DMS 273 treated with DMSO at 0.1 percent for 48 hours (cell line): ENCODE measurements around the gene SMYD3.

Source experiments
- DNase-seq: peaks from one replicate; lab custom pipeline; 2025; lab: John Stamatoyannopoulos, UW

SMYD3 gene

DNA sequence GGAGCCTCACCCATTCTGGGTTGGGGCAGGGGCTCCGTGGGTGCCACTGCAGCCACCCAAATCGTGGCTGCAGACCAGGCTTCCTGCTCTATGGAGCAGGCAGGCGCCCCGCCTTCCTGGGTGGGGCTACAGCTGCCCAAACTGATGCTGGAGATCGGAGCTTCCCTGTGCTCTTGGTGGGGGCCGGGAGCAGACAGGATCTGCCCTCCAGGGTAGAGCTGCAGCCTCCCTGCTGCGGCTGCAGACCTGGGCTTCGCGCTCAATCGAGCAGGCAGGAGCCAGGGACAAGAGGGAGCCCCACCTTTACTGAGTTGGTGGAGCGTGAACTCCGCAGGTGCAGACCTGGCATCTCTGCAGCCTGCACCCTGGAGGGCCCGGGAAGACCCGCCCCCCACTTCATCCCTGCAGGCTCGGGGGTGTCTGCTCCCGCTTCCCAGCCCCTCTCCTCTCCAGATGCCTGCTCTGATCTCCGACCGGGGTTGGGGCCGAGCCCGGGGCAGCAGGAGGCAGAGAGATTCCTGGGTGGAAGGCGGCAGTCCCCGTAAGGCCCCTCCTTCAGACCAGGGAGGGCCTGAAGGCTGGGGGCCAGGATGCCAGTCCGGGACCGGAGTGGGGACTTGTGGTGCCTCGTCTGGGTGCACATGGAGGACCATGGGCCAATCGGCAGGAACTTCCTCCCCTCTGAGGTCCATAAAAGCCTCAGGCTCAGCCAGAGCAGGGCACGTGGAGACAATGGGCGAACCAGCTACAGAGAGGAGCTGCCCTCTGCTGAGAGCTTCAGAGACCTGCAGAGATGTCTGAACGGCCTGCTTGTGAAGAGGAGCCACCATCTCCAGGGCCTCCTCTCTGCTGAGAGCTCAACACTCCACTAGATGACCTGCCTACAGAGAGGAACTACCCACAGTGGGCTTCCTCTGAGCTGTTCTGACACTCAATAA lies 359.3 kb downstream of the SMYD3 start:
- DNase-seq = no peak

DNA sequence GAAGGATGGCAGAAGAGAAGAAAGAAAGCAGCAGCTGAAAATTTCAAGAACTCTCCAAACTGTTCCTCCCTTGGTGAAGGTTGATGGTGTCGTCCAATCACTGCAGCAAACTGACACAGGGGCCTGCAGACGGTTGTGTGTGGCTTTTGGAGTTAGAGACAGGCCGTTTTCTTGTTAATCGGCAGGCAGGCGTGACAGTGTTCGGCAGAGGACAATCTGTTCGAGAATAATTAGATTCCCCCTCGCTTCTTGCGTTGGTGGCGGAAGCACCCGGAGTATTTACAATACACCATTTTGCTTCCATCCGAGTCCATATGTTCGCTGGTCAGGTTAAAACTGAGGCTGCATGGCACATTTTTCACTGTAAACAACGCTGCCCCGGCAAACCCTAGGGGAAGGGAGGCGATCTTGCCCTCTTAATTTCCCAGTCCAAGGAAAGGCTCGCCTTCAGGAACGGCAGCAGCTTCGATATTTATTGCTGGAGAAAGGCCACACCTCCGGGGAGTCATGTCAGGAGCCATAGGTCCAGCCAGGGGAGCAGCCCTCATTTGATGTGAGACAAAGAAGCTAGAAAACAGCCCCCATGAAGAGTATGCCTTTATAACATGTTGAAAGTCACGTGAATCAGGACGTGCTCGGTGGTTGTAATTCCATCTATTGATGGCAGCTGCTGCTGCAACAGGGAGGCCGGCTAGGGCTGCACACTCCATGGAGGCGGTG lies 360.1 kb downstream of the SMYD3 start:
- DNase-seq = no peak

DNA sequence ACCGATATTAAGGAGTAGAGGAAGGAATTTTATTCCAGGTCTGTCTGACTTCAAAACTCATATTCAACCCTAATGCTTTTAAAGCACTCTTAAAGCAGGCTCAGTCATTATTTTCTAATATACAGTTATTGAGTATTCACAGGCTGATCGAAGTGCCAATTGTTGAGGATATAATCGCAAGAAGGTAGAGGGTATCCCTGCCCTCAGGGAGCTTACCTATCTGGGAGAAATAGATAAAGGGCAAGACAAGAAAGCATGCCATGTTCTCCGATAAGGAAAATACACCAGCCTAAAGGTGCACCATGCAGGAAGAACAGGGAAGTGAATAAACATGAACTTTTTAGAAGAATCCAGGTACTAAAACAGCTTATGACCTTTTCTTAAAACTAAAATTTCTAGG lies 361.2 kb downstream of the SMYD3 start:
- no peak for DNase-seq

DNA sequence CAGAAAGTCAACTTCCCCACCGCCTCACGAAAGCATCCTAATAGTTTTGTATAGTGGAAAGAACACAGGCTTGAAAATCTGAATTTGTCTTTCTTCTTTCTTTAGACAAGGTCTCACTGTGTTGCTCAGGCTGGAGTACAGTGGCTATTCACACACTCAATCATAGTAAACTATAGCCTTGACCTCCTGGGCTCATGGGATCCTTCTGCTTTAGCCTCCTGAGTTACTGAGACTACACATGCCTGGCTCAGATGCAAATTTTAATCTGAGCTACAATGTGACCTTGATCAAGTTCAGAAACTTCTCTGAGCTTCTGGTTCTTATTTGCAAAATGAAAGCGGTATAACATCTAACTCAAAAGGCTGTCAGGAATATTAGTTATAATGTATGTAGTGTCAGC lies 362.1 kb downstream of the SMYD3 start:
- no peak for DNase-seq

DNA sequence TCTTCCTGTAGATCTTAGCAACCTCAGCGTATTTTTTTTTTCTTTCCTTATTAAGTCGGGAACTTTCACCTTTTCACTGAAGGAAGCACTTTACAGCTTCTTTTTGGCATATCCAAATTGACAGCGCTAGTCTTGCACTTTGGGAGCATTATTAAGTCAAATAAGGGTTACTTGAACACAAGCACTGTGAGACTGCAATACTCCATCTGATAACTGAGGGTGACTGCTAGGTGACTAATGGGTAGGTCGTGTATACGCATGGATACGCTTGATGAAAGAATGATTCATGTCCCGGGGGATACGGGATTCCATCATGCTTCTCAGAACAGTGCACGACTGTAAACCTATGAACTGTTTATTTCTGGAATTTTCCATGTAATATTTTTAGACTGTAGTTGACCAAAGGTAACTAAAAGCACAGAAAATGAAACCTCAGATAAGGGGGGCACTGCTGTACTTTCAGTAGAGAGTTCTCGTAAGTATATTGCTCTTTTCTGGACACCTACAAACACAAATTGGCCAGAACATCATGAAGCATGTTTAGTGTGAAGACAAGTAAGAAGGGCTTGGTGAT lies 364.7 kb downstream of the SMYD3 start:
- DNase-seq = no peak

DNA sequence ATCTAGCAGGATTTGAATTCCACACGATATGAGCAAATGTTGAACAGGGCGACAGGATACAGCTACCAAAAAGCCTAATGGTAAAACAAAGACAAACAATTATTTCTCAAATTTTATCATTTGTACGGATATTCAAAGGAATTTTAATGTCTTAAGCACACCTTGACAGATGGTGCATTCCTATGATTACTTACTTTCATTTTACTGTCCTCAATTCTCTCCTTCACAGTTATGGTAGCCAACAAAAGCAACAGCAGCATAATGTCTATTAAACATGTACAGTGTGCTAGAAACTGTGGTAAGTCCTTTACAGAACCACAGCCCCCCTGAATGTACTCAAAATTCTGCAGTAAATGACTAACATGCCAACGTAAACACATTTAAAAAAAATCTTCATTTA lies 365.8 kb downstream of the SMYD3 start:
- DNase-seq = no peak

DNA sequence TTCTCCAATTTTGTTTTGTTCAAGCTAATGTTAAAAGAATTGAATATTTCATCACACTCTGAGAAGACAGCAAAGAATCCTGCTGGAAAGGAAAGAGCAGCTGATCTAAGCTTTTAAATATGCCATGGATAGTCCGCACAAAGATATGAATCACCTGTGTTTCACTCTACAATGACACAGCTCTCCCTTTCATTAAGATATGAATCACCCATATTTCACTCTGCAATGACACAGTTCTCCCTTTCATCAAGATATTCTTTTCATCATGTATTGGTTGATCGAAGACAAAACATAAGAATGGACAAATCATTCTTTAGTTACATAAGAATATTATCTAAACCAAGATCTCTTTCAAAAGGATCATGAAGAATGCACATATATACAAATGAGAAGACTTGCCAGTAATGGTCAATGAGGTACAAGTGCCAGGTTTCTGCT lies 367.3 kb downstream of the SMYD3 start:
- DNase-seq = no peak

DNA sequence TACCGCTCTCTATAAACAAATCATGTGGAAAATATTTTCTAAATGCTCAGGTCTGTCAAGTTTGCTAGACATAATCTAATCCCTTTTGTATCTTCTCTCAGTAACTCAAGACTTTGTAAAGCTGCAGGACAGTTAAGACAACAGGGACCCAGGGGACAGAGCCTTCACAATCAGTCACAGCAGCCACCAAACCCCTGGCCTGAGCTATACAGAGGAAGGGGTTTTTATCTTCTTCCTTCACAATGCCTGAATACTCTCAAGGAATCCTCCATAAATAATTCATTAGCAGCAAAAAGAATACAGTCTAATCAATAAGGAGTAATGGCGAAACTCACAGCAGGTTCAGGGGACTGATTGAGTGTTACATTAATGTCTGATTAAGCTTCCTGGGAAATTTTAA lies 368.3 kb downstream of the SMYD3 start:
- no peak for DNase-seq

DNA sequence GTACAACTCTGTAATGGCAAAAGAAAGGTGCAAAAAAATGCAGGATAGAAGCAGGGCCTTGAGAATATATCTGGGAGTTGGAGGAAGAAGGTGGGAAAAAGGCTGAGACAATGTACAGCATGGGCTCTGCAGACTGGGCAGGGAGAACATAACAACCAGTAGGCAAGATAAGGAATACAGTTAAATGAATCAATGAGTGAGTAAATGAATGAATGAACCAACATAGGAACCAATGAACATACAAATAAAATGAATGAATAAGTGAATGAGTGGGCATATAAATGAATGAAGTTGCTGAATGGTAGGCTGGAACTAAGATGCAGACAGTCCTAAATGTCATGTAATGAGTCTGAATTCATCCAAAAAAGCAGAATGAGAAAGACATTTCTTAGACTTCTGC lies 370.6 kb downstream of the SMYD3 start:
- DNase-seq = no peak

DNA sequence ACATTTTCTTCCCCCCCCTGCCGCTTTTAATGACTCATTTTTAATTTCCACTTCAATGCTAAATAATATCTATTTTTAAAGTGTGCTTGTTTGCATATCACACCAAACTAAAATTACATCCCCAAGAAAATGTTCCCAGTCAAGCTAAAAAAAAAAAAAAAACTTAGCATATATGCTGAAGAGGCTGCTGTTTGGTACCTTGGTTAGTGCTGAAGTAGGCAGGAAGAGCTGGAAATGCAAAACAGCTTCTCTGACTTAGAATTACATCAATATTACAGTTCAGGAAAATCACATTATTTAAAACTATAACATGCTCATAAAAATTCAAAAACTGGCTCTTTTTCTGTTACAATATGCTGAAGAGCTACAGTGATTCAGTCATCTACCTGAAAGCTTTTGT lies 372.3 kb downstream of the SMYD3 start:
- DNase-seq = no peak

DNA sequence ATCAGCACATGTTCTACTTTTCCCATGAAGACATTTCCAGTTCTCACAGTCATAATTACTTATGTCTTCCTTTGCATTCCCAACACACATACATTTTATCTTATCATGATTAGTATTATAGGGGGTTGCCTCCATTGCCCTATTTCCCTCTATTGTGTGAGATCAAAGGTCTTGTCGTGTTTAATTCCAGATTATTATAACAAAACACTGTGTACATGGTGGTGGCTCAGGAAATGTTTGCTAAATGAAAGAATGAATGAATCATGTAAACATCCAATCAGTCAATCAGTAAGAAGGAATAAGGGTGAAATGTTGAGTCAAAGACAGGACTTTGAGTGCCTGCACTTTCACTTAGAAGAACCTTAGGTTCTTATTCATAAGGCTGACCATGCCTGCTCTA lies 376.0 kb downstream of the SMYD3 start:
- no peak for DNase-seq

DNA sequence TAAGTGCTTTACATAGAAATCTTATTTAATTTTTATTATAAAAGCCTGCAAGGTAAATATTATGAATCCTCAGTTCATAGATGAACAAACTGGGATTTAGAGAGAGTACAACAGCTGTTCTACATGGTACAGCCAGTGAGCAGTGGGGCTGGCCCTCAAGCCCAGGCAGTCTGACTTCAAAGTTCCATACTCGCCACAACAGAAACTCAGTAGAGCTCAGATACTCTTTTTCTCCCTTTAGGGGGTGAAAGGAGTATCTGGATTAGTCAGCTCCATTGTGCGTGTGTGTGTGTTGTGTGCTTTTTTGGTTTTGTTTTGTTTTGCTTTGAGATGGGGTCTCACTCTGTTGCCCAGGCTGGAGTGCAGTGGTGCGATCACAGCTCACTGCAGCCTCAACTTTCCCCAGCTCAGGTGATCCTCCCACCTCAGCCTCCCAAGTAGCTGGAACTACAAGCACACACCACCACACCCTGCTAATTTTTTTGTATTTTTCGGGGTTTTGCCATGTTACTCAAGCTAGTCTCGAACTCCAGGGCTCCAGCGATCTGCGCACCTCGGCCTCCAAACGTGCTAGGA lies 378.5 kb downstream of the SMYD3 start:
- DNase-seq = no peak

DNA sequence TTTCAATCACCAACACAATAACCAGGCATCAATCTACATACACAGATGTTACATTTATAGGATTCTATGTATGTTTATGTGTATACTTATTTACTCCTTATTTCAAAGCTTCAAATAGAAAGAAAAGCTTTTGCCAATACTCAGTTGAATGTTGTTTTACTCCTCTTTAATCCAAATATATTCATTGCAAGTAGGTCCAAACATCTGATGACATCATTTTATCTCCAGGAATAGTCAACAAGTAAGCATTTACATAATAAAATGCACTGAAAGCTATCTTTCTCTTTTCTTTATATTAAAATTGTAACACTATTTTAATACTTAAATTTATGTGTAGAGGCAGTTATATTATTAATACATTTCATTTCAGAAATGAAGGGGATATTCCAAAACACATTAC lies 380.5 kb downstream of the SMYD3 start:
- DNase-seq = no peak

DNA sequence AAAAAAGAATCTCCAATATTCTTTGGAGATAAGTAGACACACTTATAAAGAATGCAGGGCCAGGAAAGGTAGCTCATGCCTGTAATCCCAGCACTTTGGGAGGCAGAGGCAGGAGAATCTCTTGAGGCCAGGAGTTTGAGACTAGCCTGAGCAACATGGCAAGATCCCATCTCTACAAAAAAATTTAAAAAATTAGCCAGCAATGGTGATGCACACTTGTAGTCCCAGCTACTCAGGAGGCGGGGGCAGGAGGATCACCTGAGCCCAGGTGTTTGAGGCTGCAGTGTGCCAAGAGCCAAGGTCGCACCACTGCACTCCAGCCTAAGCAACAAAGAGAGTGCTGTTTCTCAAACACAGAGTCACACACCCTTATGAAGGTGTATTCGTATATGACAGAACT lies 385.0 kb downstream of the SMYD3 start:
- DNase-seq = no peak

DNA sequence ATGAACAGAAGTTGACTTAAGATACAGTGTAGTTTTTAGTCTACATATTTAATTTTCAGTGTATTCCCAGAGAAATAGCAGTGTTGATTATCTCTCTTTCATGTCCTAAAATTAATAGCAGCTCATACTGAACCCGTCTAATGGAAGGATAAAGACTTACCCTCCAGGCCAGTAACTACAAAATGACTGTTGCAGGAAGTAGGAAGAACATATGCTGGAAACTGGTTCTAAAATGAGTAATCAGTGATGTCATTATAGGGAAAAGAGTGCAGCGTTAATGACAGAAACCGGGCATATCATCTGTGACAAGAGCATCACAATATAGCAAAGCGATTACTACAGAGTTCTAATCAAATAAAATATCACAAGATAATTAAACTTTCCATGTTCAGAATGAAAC lies 385.5 kb downstream of the SMYD3 start:
- no peak for DNase-seq

DNA sequence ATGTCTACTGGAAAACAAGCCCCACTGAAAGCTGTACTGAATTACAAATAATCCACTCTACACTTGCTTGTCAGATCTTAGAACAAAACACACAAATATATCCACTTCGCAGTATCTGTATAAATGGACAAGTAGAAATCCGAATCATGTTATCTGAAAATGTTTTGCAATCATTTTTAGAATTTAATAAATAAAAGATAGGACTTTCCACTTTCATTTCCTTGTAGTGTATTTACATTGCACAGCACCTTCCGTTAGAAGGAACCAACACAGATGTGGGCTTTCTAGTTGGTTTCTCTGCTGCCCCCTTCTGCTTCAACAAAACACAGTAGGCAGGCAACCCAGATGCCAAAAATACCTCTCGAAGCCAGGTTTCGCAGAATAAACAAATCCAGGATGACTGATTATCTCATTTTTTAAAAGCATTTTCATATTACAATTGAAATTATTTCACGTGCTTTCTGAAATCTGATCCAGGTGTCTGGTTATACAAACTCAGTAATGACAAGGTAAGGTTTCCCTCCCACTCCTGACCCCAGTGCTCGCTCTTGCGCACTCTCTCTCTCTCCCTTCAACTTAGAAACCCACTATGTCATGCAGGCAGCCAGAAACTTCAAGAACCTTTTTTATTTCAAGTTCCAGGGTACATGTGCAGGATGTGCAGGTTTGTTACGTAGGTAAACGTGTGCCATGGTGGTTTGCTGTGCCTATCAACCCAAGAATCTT lies 389.9 kb downstream of the SMYD3 start:
- DNase-seq = no peak

DNA sequence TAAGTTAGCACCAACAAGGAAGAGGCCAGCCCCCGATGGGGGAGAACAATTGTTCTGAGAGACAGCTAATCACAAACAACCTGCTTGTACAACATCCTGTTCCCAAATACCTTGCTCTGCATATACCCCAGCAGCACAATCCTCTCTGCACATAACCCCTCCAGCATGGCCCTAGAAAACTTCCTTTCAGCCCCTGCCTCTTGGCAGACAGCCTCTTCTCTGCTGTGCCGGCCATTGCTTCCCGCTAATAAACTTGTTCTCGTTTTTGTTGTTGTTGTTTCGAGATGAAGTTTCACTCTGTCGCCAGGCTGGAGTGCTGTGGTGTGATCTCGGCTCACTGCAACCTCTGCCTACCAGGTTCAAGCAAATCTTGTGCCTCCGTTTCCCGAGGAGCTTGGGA lies 392.7 kb downstream of the SMYD3 start:
- DNase-seq = no peak

DNA sequence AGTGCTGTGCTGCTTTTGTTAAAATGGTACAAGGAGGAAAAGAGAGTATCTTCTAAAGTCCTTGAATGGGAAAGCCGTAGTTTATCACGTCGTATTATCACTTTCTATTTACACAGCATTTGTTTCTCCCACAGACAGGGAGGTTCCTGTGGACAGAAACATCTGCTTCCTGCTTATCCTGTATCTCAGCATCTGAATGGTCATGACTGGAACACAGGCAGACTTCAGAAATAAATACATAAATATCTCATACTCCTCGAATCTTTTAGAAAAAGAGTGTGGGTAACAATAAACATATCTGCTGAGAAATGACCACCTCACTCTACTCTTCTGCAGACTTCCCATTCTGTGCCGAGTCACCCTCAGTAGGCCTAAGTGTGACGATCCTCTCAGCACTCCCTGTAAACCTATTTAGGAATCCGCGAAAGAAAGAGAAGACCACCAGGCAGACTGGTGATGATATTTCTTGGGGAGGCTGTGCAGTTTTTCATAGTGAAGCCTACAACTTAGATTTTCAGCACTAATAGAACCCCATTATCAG lies 393.5 kb downstream of the SMYD3 start:
- no peak for DNase-seq

DNA sequence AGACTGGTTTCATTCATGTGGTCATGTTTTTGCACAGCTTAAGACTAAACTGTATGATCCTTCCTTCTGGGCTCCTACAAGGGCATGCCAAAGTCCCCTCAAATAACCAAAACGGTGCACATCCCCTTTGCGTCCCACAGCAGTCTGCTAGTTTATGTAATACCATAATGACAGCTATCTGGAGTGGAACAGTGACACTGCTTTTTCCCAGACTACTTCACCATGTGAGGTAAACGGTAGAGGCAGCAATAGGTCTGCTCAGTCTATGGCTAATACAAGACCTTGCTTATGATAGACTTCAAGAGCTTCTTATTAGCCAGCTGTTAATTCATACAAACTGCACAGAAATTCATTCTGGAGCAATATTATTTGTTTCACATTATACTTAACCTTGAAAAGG lies 395.5 kb downstream of the SMYD3 start:
- DNase-seq = no peak

DNA sequence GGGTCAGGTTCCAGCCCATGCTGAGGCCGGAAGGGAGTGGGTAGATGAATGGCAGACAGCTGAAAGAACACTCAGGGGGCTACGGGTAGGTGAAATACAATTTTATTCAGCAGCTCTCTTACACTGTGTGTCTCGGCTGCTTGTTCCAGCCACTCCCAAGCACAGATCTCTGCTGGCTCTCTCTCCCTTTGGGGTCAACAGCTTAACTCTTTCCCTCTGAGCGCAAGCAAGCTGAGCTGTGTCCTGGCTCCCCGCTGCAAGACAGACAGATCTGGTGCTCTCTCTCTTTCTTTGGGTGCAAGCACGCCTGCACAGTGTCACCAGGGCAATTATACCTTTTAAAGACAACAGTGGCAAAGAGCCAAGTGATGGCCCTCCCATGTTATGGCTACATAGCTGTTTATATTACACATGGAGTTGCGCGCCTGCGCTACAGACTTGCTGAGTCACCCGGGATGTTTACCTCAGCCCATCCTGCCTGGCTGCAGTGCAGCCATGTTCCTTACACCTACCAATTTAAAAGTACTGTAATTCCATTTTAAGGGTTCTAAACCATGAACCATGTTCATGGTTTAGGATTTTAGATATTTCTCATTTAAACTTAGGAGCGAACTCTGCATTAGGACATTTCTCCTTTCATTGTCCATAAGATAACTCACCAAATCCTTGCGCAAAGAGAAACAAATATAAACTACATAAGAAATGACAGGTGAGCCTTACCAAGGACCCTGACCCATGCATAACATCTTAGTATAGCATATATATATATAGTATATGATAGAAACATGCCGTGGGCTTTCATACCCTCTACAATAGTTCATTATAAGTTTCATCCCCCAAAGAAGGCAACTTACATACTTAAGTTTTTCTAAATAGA lies 396.5 kb downstream of the SMYD3 start:
- DNase-seq = no peak
